Mucosa of rectum (tissue), 2 donors: ENCODE data around the gene CCDC197.

Experiments
- H3K27ac ChIP-seq, 2 donors: one replicate each; pipeline ENCODE4 v1.7.0; 2013; ENCODE audit warnings: inconsistent platforms in 2 of 2, low read depth in 2 of 2, low read length in 2 of 2
- H3K27me3 ChIP-seq, 2 donors: one replicate each; pipeline ENCODE4 v1.7.0; 2013; ENCODE audit warnings: low read length in 2 of 2; ENCODE audit not compliant: control insufficient read depth in 2 of 2, insufficient read depth in 2 of 2
- H3K36me3 ChIP-seq, 2 donors: one replicate each; pipeline ENCODE4 v1.7.0; 2013; ENCODE audit warnings: low read length in 2 of 2; ENCODE audit not compliant: control insufficient read depth in 2 of 2, insufficient read depth in 2 of 2
- H3K4me1 ChIP-seq, 2 donors: one replicate each; pipeline ENCODE4 v1.7.0; 2013; ENCODE audit warnings: low read length in 2 of 2, mild to moderate bottlenecking in 1 of 2; ENCODE audit not compliant: control insufficient read depth in 2 of 2, insufficient read depth in 2 of 2
- H3K4me3 ChIP-seq, 2 donors: one replicate each; pipeline ENCODE4 v1.7.0; 2013; ENCODE audit warnings: low read length in 2 of 2
- H3K9ac ChIP-seq, 2 donors: one replicate each; pipeline ENCODE4 v1.7.0; 2013; ENCODE audit warnings: low read length in 2 of 2, low read depth in 1 of 2, mild to moderate bottlenecking in 1 of 2
- H3K9me3 ChIP-seq, 2 donors: one replicate each; pipeline ENCODE4 v1.7.0; 2013; ENCODE audit warnings: low read length in 2 of 2; ENCODE audit not compliant: control insufficient read depth in 2 of 2
- donor health status: healthy.
- donor health status: Normal muscosa, but diverticular disease.

The CCDC197 gene

DNA sequence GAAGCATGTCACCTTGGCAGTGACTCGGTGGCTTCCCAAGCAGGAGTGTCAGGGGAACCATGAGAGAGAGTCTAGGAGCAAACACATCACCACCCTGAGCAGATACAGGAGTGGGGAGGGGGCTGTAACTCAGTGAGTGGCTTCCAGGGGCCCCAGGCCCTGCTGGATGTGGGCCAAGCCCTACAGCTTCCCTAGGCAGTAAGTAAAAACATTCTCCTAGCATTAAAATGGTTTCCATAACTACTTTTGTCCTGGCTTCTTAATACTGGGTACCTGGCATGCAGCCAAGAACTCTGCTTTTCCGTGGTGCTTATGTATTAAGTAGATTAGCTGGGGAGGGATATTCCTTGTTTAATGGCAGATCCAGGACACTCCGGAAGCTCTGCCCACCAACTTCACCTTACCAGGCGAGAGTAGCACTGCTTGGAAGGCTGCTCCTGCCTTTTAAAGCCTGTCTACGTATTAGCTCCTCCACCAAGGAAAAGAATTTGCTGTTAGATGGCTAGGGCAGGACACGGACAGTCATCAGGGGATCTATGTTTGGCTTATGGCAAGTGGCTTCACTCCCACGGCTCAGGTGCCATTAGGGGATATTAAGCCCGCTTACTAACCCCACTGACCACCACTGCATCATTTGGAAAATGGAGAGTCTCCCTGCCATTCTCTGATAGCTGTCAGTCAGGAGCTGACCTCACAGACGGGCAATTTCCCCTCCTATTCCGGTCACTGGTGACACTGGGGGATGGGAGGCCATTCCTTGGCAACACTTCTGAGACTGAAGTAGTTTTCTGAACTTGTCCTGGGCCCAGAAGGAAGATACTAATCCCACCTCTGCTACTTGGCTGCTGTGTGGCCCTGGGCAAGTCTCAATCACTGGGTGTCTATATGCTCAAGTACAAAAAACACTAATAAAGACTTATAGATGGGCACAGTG, 51.9 kb downstream of the CCDC197 start:
- Histone ChIP-seq H3K4me1 (no peaks in the 10 kb centered on the region), H3K36me3 (peaks cover 75 to 86% of the 10 kb centered on the region in 2 donors), H3K4me3 (no peak overlapping the region), H3K9ac (no peak overlapping the region), H3K9me3 (no peaks in the 10 kb centered on the region), H3K27ac (no peak overlapping the region), H3K27me3 (no peaks in the 10 kb centered on the region)

DNA sequence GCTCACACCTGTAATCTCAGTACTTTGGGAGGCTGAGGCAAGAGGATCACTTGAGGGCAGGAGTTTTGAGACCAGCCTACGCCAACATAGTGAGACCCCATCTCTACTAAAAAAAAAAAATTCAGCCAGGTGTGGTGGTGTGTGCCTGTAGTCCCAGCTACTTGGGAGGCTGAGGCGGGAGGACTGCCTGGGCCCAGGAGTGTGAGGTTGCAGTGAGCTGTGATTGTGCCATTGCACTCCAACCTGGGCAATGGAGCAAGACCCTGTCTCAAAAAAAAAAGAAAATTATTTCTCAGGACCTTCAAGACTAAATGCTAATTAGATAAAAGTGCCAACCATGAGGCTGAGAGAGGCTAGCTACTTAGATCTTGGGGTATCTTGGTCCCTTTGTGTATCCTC, 52.5 kb downstream of the CCDC197 start:
- Histone ChIP-seq H3K27ac (no peak overlapping the region), H3K36me3 (peaks cover 79 to 88% of the 10 kb centered on the region in 2 donors), H3K4me1 (no peaks in the 10 kb centered on the region)

GRCh38 chr14:94050231-94050880, 53.3 kb downstream of the CCDC197 start:
- Histone ChIP-seq H3K4me1 (no peaks in the 10 kb centered on the region), H3K27ac (no peak overlapping the region), H3K27me3 (no peaks in the 10 kb centered on the region), H3K9ac (no peak overlapping the region), H3K9me3 (no peaks in the 10 kb centered on the region), H3K36me3 (peaks cover 82 to 90% of the 10 kb centered on the region in 2 donors), H3K4me3 (no peak overlapping the region)

More for the DNA sequence above, 52.5 kb downstream of the CCDC197 start:
- Histone ChIP-seq H3K27me3 (no peaks in the 10 kb centered on the region), H3K9ac (no peak overlapping the region), H3K4me3 (no peak overlapping the region), H3K9me3 (no peaks in the 10 kb centered on the region)

- no peak overlapping the region for H3K9ac ChIP-seq
- no peak overlapping the region for H3K27ac ChIP-seq
- no peaks in the 10 kb centered on the region for H3K27me3 ChIP-seq
- no peaks in the 10 kb centered on the region for H3K4me1 ChIP-seq
- peaks cover 84 to 91% of the 10 kb centered on the region in 2 donors for H3K36me3 ChIP-seq
- no peaks in the 10 kb centered on the region for H3K9me3 ChIP-seq
- no peak overlapping the region for H3K4me3 ChIP-seq
Measured at GRCh38 chr14:94051115-94051514, 54.0 kb downstream of the CCDC197 start.

DNA sequence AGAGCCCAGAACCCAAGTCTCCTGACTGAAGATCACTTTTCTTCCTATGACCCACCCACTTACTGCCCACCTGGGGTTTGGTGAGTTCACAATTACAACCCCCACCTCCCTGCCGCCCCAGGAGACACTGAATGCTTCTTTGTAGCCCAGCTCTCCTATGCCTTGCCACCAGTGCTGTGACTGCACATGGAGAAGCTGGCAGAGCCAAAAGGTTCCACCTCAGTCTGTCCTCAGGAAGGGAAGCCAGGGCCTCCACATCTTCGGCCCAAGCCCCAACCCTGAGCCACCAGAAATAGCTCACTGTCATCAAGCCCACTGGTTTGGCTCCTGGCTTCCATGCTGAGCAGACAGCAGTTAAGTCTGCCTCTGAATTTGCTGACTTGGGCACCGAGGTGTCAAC, 54.7 kb downstream of the CCDC197 start:
- Histone ChIP-seq H3K9ac (no peak overlapping the region), H3K4me3 (no peak overlapping the region), H3K9me3 (no peaks in the 10 kb centered on the region), H3K27me3 (no peaks in the 10 kb centered on the region), H3K27ac (no peak overlapping the region), H3K4me1 (no peaks in the 10 kb centered on the region), H3K36me3 (peaks cover 84 to 92% of the 10 kb centered on the region in 2 donors)

DNA sequence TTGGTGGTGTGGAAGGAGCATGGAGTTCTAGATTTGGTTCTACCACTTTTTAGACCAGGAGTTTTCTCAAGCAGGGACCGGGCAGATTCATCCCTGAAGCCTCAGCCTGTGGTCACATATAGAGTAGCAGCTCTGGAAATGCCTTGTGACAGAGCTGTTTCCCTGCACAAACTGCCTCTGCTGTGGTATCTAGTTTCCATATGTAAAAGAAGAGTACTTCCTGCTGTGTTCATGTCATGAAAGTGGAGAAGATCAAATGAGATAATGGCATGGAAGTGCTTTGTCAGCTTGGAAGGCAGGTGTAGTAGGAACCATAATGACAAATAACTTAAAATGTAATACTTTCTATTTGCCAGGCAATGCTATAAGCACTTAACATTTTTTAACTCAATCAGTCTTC, 55.1 kb downstream of the CCDC197 start:
- no peak overlapping the region for H3K27ac ChIP-seq
- H3K9ac ChIP-seq = no peak overlapping the region
- no peaks in the 10 kb centered on the region for H3K9me3 ChIP-seq
- no peaks in the 10 kb centered on the region for H3K27me3 ChIP-seq
- H3K4me1 ChIP-seq = no peaks in the 10 kb centered on the region
- H3K36me3 ChIP-seq = peaks cover 84 to 92% of the 10 kb centered on the region in 2 donors
- H3K4me3 ChIP-seq = no peak overlapping the region

DNA sequence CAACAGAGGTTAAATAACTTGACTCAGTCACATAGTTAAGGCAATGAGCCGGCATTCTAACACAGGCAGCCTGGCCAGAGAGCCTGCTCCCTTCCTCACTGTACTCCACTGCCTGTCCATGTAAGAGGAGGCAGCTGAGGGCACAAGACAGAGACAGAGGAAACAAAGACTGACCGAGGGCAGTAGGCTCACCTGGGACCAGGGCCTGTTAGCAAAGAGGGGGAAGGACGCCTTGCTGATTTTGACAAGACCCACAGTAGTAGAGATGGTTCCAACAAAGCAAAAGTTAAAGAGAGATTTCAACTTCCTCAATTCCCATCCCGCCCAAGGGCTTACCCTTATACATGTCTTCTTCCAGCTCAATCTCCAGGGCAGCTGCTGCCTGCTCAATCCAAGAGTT, 55.6 kb downstream of the CCDC197 start:
- H3K9me3 ChIP-seq = no peaks in the 10 kb centered on the region
- no peak overlapping the region for H3K4me3 ChIP-seq
- no peaks in the 10 kb centered on the region for H3K4me1 ChIP-seq
- no peak overlapping the region for H3K9ac ChIP-seq
- H3K27ac ChIP-seq = no peak overlapping the region
- no peaks in the 10 kb centered on the region for H3K27me3 ChIP-seq
- H3K36me3 ChIP-seq = peaks cover 84 to 93% of the 10 kb centered on the region in 2 donors

- H3K4me3 ChIP-seq = no peak overlapping the region
- H3K36me3 ChIP-seq = peaks cover 79 to 83% of the 10 kb centered on the region in 2 donors
- no peaks in the 10 kb centered on the region for H3K27me3 ChIP-seq
- H3K9ac ChIP-seq = no peak overlapping the region
- peaks cover 2 to 7% of the 10 kb centered on the region in 2 donors for H3K4me1 ChIP-seq
- no peak overlapping the region for H3K27ac ChIP-seq
- no peaks in the 10 kb centered on the region for H3K9me3 ChIP-seq
Measured at GRCh38 chr14:94054401-94054800, 57.3 kb downstream of the CCDC197 start.

DNA sequence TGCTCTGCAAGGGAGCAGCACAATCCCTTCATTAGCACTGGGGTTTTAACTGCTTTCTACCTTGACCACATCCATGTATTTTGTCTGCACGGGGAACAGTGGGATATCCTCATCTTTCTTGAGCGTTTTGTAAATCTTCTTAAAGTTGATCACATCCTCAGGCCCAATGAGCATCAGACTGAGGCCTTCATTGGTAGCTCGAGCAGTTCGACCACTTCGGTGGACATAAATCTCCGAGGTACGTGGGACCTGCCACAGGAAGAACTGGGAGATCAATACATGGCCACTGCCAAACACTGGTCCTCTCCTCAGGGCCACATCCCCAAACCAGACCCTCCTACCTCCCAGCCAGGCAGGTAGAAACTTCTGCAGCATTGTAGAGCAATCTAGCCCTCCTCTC, 57.8 kb downstream of the CCDC197 start:
- Histone ChIP-seq H3K27me3 (no peaks in the 10 kb centered on the region), H3K27ac (no peak overlapping the region), H3K4me1 (peaks cover 2 to 7% of the 10 kb centered on the region in 2 donors), H3K36me3 (peaks cover 79 to 85% of the 10 kb centered on the region in 2 donors), H3K9me3 (no peaks in the 10 kb centered on the region), H3K4me3 (no peak overlapping the region), H3K9ac (no peak overlapping the region)

DNA sequence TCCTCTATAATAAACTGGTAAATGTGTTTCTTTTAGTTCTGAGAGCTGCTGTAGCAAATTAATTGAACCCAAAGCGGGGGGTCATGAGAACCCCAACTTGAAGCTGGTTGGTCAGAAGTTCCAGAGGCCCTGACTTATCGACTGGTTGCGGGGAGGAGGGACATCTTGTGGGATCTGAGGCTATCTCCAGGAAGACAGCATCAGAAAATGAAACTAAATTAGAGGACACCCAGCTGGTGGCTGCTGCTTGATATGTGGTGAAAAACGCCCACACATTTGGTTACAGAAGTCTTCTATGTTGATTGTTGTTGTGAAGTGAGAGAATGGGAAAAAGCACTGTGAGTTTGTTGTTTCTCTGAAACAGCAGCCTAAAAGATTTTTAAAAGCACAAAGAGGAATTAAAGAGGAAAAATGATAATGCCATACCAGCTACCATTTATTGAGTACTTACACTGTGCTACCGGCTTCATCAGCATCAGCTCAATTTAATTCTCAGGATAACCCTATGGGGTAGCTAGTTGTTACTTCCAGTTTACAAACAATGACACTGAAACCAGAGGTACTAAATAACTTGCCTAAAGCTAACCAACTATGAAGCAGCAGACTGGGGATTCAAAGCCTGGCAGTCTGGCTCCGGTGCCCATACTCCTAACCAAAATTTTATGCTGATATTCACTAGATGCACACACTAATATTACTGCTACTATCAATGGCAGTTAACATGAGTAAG, 59.6 kb downstream of the CCDC197 start:
- H3K9me3 ChIP-seq = no peaks in the 10 kb centered on the region
- peaks cover 2 to 7% of the 10 kb centered on the region in 2 donors for H3K4me1 ChIP-seq
- H3K4me3 ChIP-seq = peak overlapping the region in 1 of 2 donors; percentile 4
- peaks cover 80 to 82% of the 10 kb centered on the region in 2 donors for H3K36me3 ChIP-seq
- H3K9ac ChIP-seq = no peak overlapping the region
- H3K27me3 ChIP-seq = no peaks in the 10 kb centered on the region
- H3K27ac ChIP-seq = peak overlapping the region in 1 of 2 donors; percentile 53
